Trophoblast cell (in vitro differentiated cells and primary cell): ENCODE measurements around the gene RNF144B.

Experiments used
- DNase-seq, 2 donors: peaks; one replicate each; pipeline ENCODE4 v3.0.0-alpha.2; 2016
- H2AFZ ChIP-seq: 2 replicates; pipeline ENCODE4 v1.6.1; 2013; ENCODE audit warnings: low read length, moderate library complexity, mild to moderate bottlenecking; ENCODE audit not compliant: insufficient read depth, poor library complexity
- H2AK5ac ChIP-seq: 2 replicates; pipeline ENCODE4 v1.6.1; 2013; ENCODE audit warnings: mild to moderate bottlenecking, low read length
- H2BK120ac ChIP-seq: 2 replicates; pipeline ENCODE4 v1.6.1; 2013; ENCODE audit warnings: low read length, mild to moderate bottlenecking, moderate library complexity; ENCODE audit not compliant: insufficient read depth, poor library complexity
- H2BK12ac ChIP-seq: 2 replicates; pipeline ENCODE4 v1.6.1; 2013; ENCODE audit warnings: mild to moderate bottlenecking, low read length, moderate library complexity
- H2BK5ac ChIP-seq: 2 replicates; pipeline ENCODE4 v1.6.1; 2013; ENCODE audit warnings: low read length, low read depth, moderate library complexity, mild to moderate bottlenecking; ENCODE audit not compliant: poor library complexity
- H3K14ac ChIP-seq: 2 replicates; pipeline ENCODE4 v1.6.1; 2013; ENCODE audit warnings: mild to moderate bottlenecking, low read length
- H3K18ac ChIP-seq: 2 replicates; pipeline ENCODE4 v1.6.1; 2013; ENCODE audit warnings: mild to moderate bottlenecking, low read length
- H3K23ac ChIP-seq: 2 replicates; pipeline ENCODE4 v1.6.1; 2013; ENCODE audit warnings: low read length
- H3K27ac ChIP-seq: 2 replicates; pipeline ENCODE4 v1.5.1; 2013; ENCODE audit warnings: low read depth, mild to moderate bottlenecking, inconsistent platforms, low read length, moderate library complexity
- H3K27me3 ChIP-seq: 2 replicates; pipeline ENCODE4 v1.6.1; 2013; ENCODE audit warnings: inconsistent platforms, mild to moderate bottlenecking, low read length, moderate library complexity; ENCODE audit not compliant: insufficient read depth
- H3K36me3 ChIP-seq, 2 experiments: 1 replicate in 1 of 2; 2 replicates in 1 of 2; pipeline ENCODE4 v1.6.1; 2013; ENCODE audit warnings: low read length in 2 of 2, mild to moderate bottlenecking in 2 of 2, moderate library complexity in 1 of 2; ENCODE audit not compliant: insufficient read depth in 2 of 2, control insufficient read depth in 1 of 2
- H3K4ac ChIP-seq: 2 replicates; pipeline ENCODE4 v1.6.1; 2013; ENCODE audit warnings: low read depth, mild to moderate bottlenecking, low read length, moderate library complexity
- H3K4me1 ChIP-seq, 2 experiments: 1 replicate in 1 of 2; 2 replicates in 1 of 2; pipeline ENCODE4 v1.6.1; 2013; ENCODE audit warnings: low read length in 2 of 2, mild to moderate bottlenecking in 2 of 2, moderate library complexity in 1 of 2; ENCODE audit not compliant: insufficient read depth in 2 of 2, control insufficient read depth in 1 of 2
- H3K4me2 ChIP-seq: 2 replicates; pipeline ENCODE4 v1.6.1; 2013; ENCODE audit warnings: inconsistent platforms, mild to moderate bottlenecking, low read length, moderate library complexity
- H3K4me3 ChIP-seq: 2 replicates; pipeline ENCODE4 v1.5.1; 2013; ENCODE audit warnings: mild to moderate bottlenecking, low read depth, low read length, inconsistent platforms
- H3K79me1 ChIP-seq: one replicate; pipeline ENCODE4 v1.6.1; 2013; ENCODE audit warnings: low read length
- H3K79me2 ChIP-seq: 2 replicates; pipeline ENCODE4 v1.6.1; 2013; ENCODE audit warnings: low read length, mild to moderate bottlenecking; ENCODE audit not compliant: control insufficient read depth, insufficient read depth, poor library complexity
- H3K9ac ChIP-seq: 2 replicates; pipeline ENCODE4 v1.6.1; 2013; ENCODE audit warnings: mild to moderate bottlenecking, low read length
- H3K9me3 ChIP-seq: 2 replicates; pipeline ENCODE4 v1.6.1; 2013; ENCODE audit warnings: low read depth, mild to moderate bottlenecking, control low read depth, inconsistent platforms, low read length; ENCODE audit not compliant: insufficient read depth
- H4K12ac ChIP-seq: 2 replicates; pipeline ENCODE4 v1.6.1; 2013; ENCODE audit warnings: low read depth, mild to moderate bottlenecking, low read length, moderate library complexity
- H4K8ac ChIP-seq: 2 replicates; pipeline ENCODE4 v1.6.1; 2013; ENCODE audit warnings: low read depth, mild to moderate bottlenecking, low read length, moderate library complexity
- H4K91ac ChIP-seq: one replicate; pipeline ENCODE4 v1.6.1; 2013; ENCODE audit warnings: low read depth, mild to moderate bottlenecking, low read length, moderate library complexity
- WGBS: extraction: QIAGEN DNeasy Blood & Tissue Kit; methylation state at CpG from one replicate; pipeline ENCODE4 v1.1.7; 2013; ENCODE audit warnings: missing lambda C conversion rate; ENCODE audit not compliant: insufficient read length, insufficient coverage; ENCODE audit errors: extremely low coverage; 5-methylcytosine and 5-hydroxymethylcytosine counted together

RNF144B gene

DNA sequence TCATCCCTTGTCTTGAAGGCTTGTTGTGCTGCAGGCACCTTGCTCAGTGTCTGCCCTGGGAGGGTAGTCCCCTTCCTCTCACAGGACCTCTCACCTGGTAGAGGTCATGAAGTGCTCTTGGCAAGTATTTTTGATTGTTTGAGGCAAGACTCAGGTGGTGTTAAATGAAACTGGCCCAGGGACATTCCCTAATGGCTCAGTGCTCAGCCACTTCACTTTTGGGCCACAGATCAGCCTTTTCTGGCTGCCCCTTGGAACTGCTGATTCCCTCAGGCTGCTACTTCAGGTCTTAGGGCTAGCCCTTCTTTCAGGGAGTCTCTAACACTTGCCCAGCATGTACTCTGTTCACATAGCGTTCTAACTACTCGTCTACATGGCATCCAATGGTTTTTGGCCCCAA is 111.3 kb downstream of the RNF144B start:
- no peak overlapping the region for H3K14ac ChIP-seq
- H2BK5ac ChIP-seq = no peak overlapping the region
- no peaks in the 10 kb centered on the region for H3K79me2 ChIP-seq
- no peak for DNase-seq
- no peak overlapping the region for H2AFZ ChIP-seq
- no peak overlapping the region for H3K4ac ChIP-seq
- H4K8ac ChIP-seq = no peak overlapping the region
- no peak overlapping the region for H4K12ac ChIP-seq
- no peak overlapping the region for H3K4me2 ChIP-seq
- no peak overlapping the region for H3K4me3 ChIP-seq
- H2BK12ac ChIP-seq = no peak overlapping the region
- H4K91ac ChIP-seq = no peak overlapping the region
- H3K27me3 ChIP-seq = no peaks in the 10 kb centered on the region
- H3K36me3 ChIP-seq = no peaks in the 10 kb centered on the region
- peaks cover 0 to under 1% of the 10 kb centered on the region in 2 experiments for H3K4me1 ChIP-seq
- H2AK5ac ChIP-seq = no peak overlapping the region
- WGBS = no CpG with 5 or more reads among the region's 2 CpGs
- H2BK120ac ChIP-seq = no peak overlapping the region
- no peaks in the 10 kb centered on the region for H3K79me1 ChIP-seq
- no peak overlapping the region for H3K23ac ChIP-seq
- no peak overlapping the region for H3K27ac ChIP-seq
- H3K18ac ChIP-seq = no peak overlapping the region
- no peak overlapping the region for H3K9ac ChIP-seq
- H3K9me3 ChIP-seq = no peaks in the 10 kb centered on the region

DNA sequence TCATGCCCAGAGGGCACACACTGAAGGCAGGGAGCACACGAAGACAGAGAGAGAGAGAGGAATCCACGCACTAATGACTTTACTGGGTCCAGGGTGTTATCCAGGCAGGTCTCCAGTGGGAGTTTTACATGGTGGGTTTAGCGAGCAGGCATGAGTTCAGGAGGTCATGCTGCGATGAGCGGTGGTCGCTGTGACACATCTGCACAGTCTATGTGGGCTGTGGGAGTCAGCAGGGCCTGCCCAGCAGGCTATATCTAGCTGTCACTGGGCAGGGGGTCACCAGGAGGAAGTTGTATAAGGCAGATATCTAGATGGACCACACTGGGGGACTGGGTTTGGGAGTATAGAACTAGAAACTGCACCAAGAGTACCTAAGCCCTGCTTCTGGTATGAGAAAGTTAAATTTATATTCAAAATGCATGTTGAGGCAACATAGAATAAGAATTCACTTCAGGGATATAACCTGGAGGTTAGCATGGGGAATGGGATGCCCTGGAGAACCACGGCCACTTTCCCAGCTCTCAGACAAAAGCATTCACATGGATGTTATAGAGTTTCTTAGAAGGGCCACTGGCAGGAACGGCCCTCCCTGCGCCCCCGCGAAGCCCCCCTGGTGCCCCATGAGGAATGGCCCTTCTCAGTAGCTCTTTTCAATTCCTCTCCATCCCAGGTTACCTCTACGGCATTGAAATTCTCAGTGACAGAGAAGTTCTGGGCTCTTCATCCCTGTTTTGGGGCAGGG is 113.9 kb downstream of the RNF144B start:
- no peak overlapping the region for H3K14ac ChIP-seq
- no peak overlapping the region for H2BK5ac ChIP-seq
- H3K36me3 ChIP-seq = no peaks in the 10 kb centered on the region
- no peak overlapping the region for H2BK120ac ChIP-seq
- no peak overlapping the region for H4K91ac ChIP-seq
- H2AK5ac ChIP-seq = no peak overlapping the region
- H3K4me3 ChIP-seq = no peak overlapping the region
- no peak overlapping the region for H4K12ac ChIP-seq
- no peak overlapping the region for H3K4me2 ChIP-seq
- no peak overlapping the region for H2AFZ ChIP-seq
- H3K79me1 ChIP-seq = no peaks in the 10 kb centered on the region
- H3K18ac ChIP-seq = no peak overlapping the region
- no peaks in the 10 kb centered on the region for H3K79me2 ChIP-seq
- no peak overlapping the region for H3K4ac ChIP-seq
- no peaks in the 10 kb centered on the region for H3K27me3 ChIP-seq
- no CpG with 5 or more reads among the region's 12 CpGs for WGBS
- no peak overlapping the region for H3K23ac ChIP-seq
- no peaks in the 10 kb centered on the region for H3K4me1 ChIP-seq
- H2BK12ac ChIP-seq = no peak overlapping the region
- H3K9me3 ChIP-seq = no peaks in the 10 kb centered on the region
- no peak overlapping the region for H3K9ac ChIP-seq
- no peak overlapping the region for H3K27ac ChIP-seq
- DNase-seq = no peak
- H4K8ac ChIP-seq = no peak overlapping the region

DNA sequence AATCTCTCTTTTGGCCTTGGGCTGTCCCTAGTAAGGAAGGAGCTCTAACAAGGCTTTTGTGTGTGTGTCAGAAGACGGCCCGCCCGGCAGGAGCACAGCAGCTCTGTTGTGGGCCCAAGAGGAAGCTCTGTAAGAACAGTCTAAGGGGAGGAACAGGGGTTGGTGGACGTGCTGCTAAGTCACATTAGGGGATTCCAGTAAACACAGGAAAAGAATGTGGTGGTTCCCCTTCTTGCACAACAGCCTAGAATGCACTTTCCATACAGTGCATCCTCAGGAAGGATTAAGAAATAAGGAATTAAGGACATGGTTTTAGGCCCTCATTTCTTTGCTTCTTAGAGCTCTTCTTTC is 114.5 kb downstream of the RNF144B start:
- Histone ChIP-seq H2AK5ac (no peak overlapping the region), H2BK120ac (no peak overlapping the region), H3K27me3 (no peaks in the 10 kb centered on the region), H3K36me3 (no peaks in the 10 kb centered on the region), H3K4me2 (no peak overlapping the region), H4K8ac (no peak overlapping the region), H3K27ac (no peak overlapping the region), H4K91ac (no peak overlapping the region), H3K18ac (no peak overlapping the region), H2BK5ac (no peak overlapping the region), H3K4ac (no peak overlapping the region), H3K14ac (no peak overlapping the region), H2AFZ (no peak overlapping the region), H3K4me3 (no peak overlapping the region), H3K4me1 (no peaks in the 10 kb centered on the region), H3K9ac (no peak overlapping the region), H3K9me3 (no peaks in the 10 kb centered on the region), H3K23ac (no peak overlapping the region), H3K79me2 (no peaks in the 10 kb centered on the region), H4K12ac (no peak overlapping the region), H3K79me1 (no peaks in the 10 kb centered on the region), H2BK12ac (no peak overlapping the region)
- no CpG with 5 or more reads among the region's 4 CpGs for WGBS
- DNase-seq = peak; percentile 93 to 96

DNA sequence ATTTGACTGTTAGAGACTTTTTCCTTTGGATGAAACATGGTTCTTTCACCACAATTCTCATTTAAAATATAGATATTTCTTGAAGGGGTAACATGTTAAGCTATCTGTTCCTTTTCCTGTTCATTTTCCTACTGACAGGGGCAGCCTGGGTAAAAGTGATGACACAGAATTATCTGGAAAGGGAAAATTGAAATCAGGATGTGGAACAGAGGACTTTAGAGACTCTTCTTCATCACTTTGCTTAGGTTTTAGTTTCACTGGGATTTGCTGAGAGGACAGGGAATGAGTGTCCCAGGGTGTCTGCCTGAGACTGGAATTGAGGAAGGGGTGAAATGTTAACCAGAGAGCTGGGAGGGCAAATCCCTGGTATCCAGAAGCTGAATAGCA is 116.0 kb downstream of the RNF144B start:
- DNase-seq = no peak
- Histone ChIP-seq H3K27me3 (no peaks in the 10 kb centered on the region), H3K14ac (no peak overlapping the region), H4K91ac (no peak overlapping the region), H3K4me3 (no peak overlapping the region), H3K9me3 (no peaks in the 10 kb centered on the region), H4K12ac (no peak overlapping the region), H3K23ac (no peak overlapping the region), H4K8ac (no peak overlapping the region), H3K79me1 (no peaks in the 10 kb centered on the region), H3K4me2 (no peak overlapping the region), H2BK12ac (no peak overlapping the region), H3K9ac (no peak overlapping the region), H3K27ac (no peak overlapping the region), H2BK5ac (no peak overlapping the region), H2AFZ (no peak overlapping the region), H2BK120ac (no peak overlapping the region), H3K18ac (no peak overlapping the region), H3K4ac (no peak overlapping the region), H3K36me3 (no peaks in the 10 kb centered on the region), H3K4me1 (no peaks in the 10 kb centered on the region), H3K79me2 (no peaks in the 10 kb centered on the region), H2AK5ac (no peak overlapping the region)
